GM18517 (cell line): Measurements from ENCODE around the gene VMP1.
A peak's percentile ranks its signal among the peaks of the same experiment; 100 is the strongest.
"Not testable (repeated sequence)": the region's sequence is repeated elsewhere in the genome, so short reads cannot be mapped to it uniquely, and the experiment has no call there.

Experiments used
- ATAC-seq: cut with Tn5 transposase; IDR thresholded peaks from one replicate; pipeline ENCODE4 v1.9.1; 2021; ENCODE audit warnings: mild to moderate bottlenecking, moderate library complexity; ENCODE audit not compliant: unreplicated experiment

Gene VMP1

GRCh38 chr17:59838052-59838916, 130.8 kb downstream of the VMP1 start:
- no peak for ATAC-seq

- no peak for ATAC-seq
These were observed 132.3 kb downstream of the VMP1 start for GRCh38 chr17:59839651-59840328.

- ATAC-seq: no peak
These were observed 133.1 kb downstream of the VMP1 start for GRCh38 chr17:59840329-59841090.

- not testable (repeated sequence) for ATAC-seq
These were observed 133.8 kb downstream of the VMP1 start for GRCh38 chr17:59841091-59841881.

GRCh38 chr17:59841882-59842263, 134.4 kb downstream of the VMP1 start:
- not testable (repeated sequence) for ATAC-seq

- ATAC-seq: peak; percentile 41
These were observed 135.6 kb downstream of the VMP1 start for GRCh38 chr17:59842901-59843652.

- no peak for ATAC-seq
These were observed 137.6 kb downstream of the VMP1 start for GRCh38 chr17:59844884-59845594.

- ATAC-seq: peak; percentile 22
These were observed 138.3 kb downstream of the VMP1 start for GRCh38 chr17:59845595-59846393.

GRCh38 chr17:59846394-59847165, 139.1 kb downstream of the VMP1 start:
- ATAC-seq: peak; percentile 38

- ATAC-seq: no peak
These were observed 140.9 kb downstream of the VMP1 start for GRCh38 chr17:59848385-59848668.

- no peak for ATAC-seq
These were observed 141.3 kb downstream of the VMP1 start for GRCh38 chr17:59848778-59849177.

GRCh38 chr17:59850311-59850710, 142.9 kb downstream of the VMP1 start:
- ATAC-seq: not testable (repeated sequence)

- ATAC-seq: no peak
These were observed 144.3 kb downstream of the VMP1 start for GRCh38 chr17:59851439-59852375.

- ATAC-seq: not testable (repeated sequence)
These were observed 145.4 kb downstream of the VMP1 start for GRCh38 chr17:59852847-59853167.

GRCh38 chr17:59853168-59853918, 145.9 kb downstream of the VMP1 start:
- no peak for ATAC-seq
